Nephron (organoid): ENCODE results near the gene MIA.

Source experiments
- H3K27ac Mint-ChIP-seq, 3 experiments: 2 replicates each; pipeline ENCODE4 v1.8.0; 2020; ENCODE audit warnings: mixed read lengths in 3 of 3, mild to moderate bottlenecking in 2 of 3, moderate library complexity in 1 of 3
- H3K27me3 Mint-ChIP-seq: 2 replicates; pipeline ENCODE4 v1.8.0; 2021; ENCODE audit warnings: low read depth, mild to moderate bottlenecking, moderate library complexity, mixed read lengths
- H3K36me3 Mint-ChIP-seq: 2 replicates; pipeline ENCODE4 v1.8.0; 2020; ENCODE audit warnings: low read depth, mixed read lengths
- H3K4me1 Mint-ChIP-seq: 2 replicates; pipeline ENCODE4 v1.8.0; 2020; ENCODE audit warnings: mixed read lengths
- H3K4me3 Mint-ChIP-seq, 3 experiments: 2 replicates each; pipeline ENCODE4 v1.8.0; 2020; ENCODE audit warnings: mild to moderate bottlenecking in 3 of 3, mixed read lengths in 3 of 3, moderate library complexity in 2 of 3
- H3K9me3 Mint-ChIP-seq: 2 replicates; pipeline ENCODE4 v1.8.0; 2020; ENCODE audit warnings: mixed read lengths
- CTCF ChIP-seq, 3 experiments: fragments of 200-600 bp; sonication (generic); IDR thresholded peaks; one replicate each; pipeline ENCODE4 v1.5.0; 2021; ENCODE audit warnings: antibody characterized with exemption in 3 of 3; ENCODE audit not compliant: unreplicated experiment in 3 of 3

MIA gene

GRCh38 chr19:40776932-40777644, 1.8 kb downstream of the MIA start:
- H3K27me3 Mint-ChIP-seq, result peaks cover 4% of the 10 kb centered on the region
- peak overlapping the region; percentile 97 to 100 (median 100) for H3K27ac Mint-ChIP-seq
- H3K4me1 Mint-ChIP-seq, result peaks cover 14% of the 10 kb centered on the region
- H3K4me3 Mint-ChIP-seq, result peak overlapping the region; percentile 86 to 91 (median 87)
- TF ChIP-seq CTCF (IDR thresholded peaks at IDR 0.05; ENCODE audit: unreplicated experiment in 3 of 3), result no peak
- no peaks in the 10 kb centered on the region for H3K9me3 Mint-ChIP-seq
- peaks cover under 1% of the 10 kb centered on the region for H3K36me3 Mint-ChIP-seq

GRCh38 chr19:40777645-40777936, 2.3 kb downstream of the MIA start:
- Mint-ChIP-seq H3K9me3 (no peaks in the 10 kb centered on the region), H3K4me3 (peak overlapping the region; percentile 86 to 91 (median 87)), H3K4me1 (peaks cover 14% of the 10 kb centered on the region), H3K27ac (peak overlapping the region; percentile 97 to 100 (median 100)), H3K27me3 (peaks cover 5% of the 10 kb centered on the region), H3K36me3 (no peaks in the 10 kb centered on the region)
- no peak for TF ChIP-seq CTCF (IDR thresholded peaks at IDR 0.05; ENCODE audit: unreplicated experiment in 3 of 3)

- peaks cover 14% of the 10 kb centered on the region for H3K4me1 Mint-ChIP-seq
- no peak for TF ChIP-seq CTCF (IDR thresholded peaks at IDR 0.05; ENCODE audit: unreplicated experiment in 3 of 3)
- no peaks in the 10 kb centered on the region for H3K36me3 Mint-ChIP-seq
- H3K27me3 Mint-ChIP-seq, result peaks cover 5% of the 10 kb centered on the region
- H3K27ac Mint-ChIP-seq, result peak within 1 kb of the TSS; percentile 97 to 100 (median 100)
- H3K4me3 Mint-ChIP-seq, result peak within 1 kb of the TSS; percentile 86 to 91 (median 87)
- H3K9me3 Mint-ChIP-seq, result no peaks in the 10 kb centered on the region
Measured at GRCh38 chr19:40777937-40778705, 2.8 kb downstream of the MIA start, which contains the start of gene RAB4B. TSS of gene RAB4B (plus strand) at chr19:40778247. CDS start at chr19:40778376, 129 bp downstream.

GRCh38 chr19:40778706-40779284, 3.5 kb downstream of the MIA start:
- Mint-ChIP-seq H3K27ac (peak overlapping the region; percentile 97 to 100 (median 100)), H3K4me1 (peaks cover 14% of the 10 kb centered on the region)

GRCh38 chr19:40780582-40780981, 5.3 kb downstream of the MIA start:
- peak overlapping the region; percentile 20 to 72 (median 37) for H3K4me3 Mint-ChIP-seq
- peaks cover 14% of the 10 kb centered on the region for H3K4me1 Mint-ChIP-seq
- H3K27ac Mint-ChIP-seq, result peak overlapping the region in 1 of 3 experiments; percentile 49
- H3K9me3 Mint-ChIP-seq, result no peaks in the 10 kb centered on the region
- TF ChIP-seq CTCF (IDR thresholded peaks at IDR 0.05; ENCODE audit: unreplicated experiment in 3 of 3), result no peak
- no peaks in the 10 kb centered on the region for H3K36me3 Mint-ChIP-seq
- peaks cover 5% of the 10 kb centered on the region for H3K27me3 Mint-ChIP-seq

More at GRCh38 chr19:40778706-40779284, 3.5 kb downstream of the MIA start:
- peaks cover 5% of the 10 kb centered on the region for H3K27me3 Mint-ChIP-seq
- no peak for TF ChIP-seq CTCF (IDR thresholded peaks at IDR 0.05; ENCODE audit: unreplicated experiment in 3 of 3)
- no peaks in the 10 kb centered on the region for H3K36me3 Mint-ChIP-seq
- no peaks in the 10 kb centered on the region for H3K9me3 Mint-ChIP-seq
- peak overlapping the region; percentile 86 to 91 (median 87) for H3K4me3 Mint-ChIP-seq
